PC-9 (cell line): ENCODE data around the gene BABAM1.

Source experiments
- CTCF ChIP-seq: fragments of 200-600 bp; sonication (generic); conservative IDR thresholded peaks from 2 replicates; pipeline ENCODE4 v1.6.1; 2017; ENCODE audit warnings: mixed run types, antibody characterized with exemption, mild to moderate bottlenecking, moderate library complexity
- EZH2 ChIP-seq: fragments of 200-600 bp; sonication (generic); IDR thresholded peaks from 2 replicates; pipeline ENCODE4 v1.8.0; 2017; ENCODE audit warnings: antibody characterized with exemption, low read depth

- TF ChIP-seq CTCF (no peak), EZH2 (no peak)
These were observed 26.4 kb downstream of the BABAM1 start for GRCh38 chr19:17293605-17294004.
